GM18511 (cell line): ENCODE data around the gene SPPL2C.

Source experiments
- ATAC-seq: cut with Tn5 transposase; IDR thresholded peaks from one replicate; pipeline ENCODE4 v1.9.1; 2021; ENCODE audit warnings: mild to moderate bottlenecking, moderate library complexity; ENCODE audit not compliant: unreplicated experiment

The SPPL2C gene, protein sequence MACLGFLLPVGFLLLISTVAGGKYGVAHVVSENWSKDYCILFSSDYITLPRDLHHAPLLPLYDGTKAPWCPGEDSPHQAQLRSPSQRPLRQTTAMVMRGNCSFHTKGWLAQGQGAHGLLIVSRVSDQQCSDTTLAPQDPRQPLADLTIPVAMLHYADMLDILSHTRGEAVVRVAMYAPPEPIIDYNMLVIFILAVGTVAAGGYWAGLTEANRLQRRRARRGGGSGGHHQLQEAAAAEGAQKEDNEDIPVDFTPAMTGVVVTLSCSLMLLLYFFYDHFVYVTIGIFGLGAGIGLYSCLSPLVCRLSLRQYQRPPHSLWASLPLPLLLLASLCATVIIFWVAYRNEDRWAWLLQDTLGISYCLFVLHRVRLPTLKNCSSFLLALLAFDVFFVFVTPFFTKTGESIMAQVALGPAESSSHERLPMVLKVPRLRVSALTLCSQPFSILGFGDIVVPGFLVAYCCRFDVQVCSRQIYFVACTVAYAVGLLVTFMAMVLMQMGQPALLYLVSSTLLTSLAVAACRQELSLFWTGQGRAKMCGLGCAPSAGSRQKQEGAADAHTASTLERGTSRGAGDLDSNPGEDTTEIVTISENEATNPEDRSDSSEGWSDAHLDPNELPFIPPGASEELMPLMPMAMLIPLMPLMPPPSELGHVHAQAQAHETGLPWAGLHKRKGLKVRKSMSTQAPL

DNA sequence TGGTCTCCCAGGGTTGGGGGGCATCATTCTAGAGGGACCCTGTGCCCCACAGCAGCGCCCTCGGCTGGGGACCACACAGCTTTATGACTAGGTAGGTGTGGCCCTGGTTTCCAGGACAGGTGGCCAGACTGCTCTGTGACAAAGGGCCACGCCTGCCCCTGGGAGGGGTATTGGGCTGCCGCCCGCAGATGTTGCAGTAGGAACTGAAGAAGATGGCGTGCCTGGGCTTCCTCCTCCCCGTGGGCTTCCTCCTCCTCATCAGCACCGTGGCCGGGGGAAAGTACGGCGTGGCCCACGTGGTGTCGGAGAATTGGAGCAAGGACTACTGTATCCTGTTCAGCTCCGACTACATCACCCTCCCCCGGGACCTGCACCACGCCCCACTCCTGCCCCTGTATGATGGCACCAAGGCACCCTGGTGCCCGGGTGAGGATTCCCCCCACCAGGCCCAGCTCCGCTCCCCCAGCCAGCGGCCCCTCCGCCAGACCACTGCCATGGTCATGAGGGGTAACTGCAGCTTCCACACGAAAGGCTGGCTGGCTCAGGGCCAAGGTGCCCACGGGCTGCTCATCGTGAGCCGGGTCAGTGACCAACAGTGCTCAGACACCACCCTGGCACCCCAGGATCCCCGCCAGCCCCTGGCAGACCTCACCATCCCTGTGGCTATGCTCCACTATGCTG is at the start of gene SPPL2C:
Gene SPPL2C (plus strand): TSS at position 187 of the 681 bp plus-strand sequence. CDS start 26 bp downstream, at position 213.
- no peak for ATAC-seq

DNA sequence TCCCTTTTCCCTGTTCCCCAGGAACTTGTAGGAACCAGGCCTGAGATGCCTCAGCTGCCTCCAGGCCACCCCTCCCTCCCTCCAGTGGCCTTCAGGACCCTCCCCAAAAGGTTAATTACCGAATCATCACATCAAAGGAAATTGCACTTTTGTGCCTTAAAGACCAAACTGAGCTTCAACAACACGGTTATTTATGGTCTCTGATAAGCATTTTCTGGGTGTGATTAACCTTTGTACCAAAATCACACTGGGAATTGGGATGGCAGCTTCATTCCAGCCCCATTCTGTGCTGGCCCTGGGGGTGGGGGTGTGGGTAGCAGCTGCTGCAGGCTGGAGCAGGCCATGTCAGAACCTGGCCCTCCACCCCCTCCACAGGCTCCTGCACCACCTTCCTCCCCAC is 43.9 kb upstream of the SPPL2C start:
- ATAC-seq, result no peak

DNA sequence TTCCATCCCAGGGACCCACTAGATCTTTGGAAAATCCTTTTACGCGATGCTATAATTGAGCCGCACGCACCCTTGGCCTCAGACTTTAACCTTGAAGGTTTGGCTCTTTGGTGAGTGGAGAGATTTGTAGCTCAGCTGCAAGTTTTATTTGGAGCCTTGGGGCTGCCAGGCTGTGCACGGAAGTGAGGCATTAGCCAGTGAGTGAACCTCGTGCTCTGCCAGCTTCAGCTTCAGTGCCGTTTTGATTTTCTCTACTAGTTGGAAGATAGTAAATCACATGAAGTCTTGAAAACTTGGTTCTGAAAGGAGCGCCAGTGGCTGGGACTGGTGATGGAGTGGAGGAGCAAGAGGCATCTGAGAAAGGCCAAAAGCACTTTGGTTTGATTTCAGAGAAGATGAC is 43.3 kb upstream of the SPPL2C start:
- ATAC-seq, result no peak

DNA sequence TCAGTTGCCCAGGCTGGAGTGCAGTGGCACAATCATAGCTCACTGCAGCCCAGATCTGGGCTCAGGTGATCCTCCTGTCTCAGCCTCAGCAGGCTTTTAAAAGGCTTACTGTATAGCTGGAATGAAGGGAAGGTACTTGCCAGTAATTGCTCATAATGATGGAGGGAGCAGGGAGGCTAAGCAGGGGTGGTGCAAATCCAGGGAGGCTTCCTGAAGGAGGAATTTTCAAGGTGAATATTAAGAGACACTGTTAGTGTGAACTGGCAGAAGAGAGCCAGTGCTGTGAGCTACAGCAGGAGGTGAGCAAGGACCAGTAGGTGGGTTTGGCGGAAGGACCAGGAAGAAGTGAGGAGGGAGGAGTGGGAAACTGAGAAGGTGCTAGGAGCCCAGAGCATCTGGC is 35.8 kb upstream of the SPPL2C start:
- no peak for ATAC-seq

DNA sequence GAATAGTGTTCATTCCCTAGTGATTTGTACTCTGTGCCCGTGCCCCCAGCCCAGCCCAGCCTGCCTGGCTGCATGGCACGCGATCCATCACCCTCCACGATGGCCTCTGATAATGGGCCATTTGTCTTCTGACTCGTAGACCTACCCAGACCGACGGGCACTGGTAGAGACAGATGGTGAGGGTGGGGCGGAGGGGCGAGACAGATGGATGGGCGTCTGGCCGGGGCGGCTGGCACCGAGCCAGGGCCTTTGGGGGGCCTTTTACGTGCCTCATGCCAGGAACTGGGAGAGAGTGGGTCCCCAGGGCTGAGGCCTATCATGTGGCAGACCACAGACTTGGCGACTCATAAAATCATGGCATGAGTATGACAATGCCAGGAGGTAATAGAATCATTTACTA is 35.2 kb upstream of the SPPL2C start:
- no peak for ATAC-seq

DNA sequence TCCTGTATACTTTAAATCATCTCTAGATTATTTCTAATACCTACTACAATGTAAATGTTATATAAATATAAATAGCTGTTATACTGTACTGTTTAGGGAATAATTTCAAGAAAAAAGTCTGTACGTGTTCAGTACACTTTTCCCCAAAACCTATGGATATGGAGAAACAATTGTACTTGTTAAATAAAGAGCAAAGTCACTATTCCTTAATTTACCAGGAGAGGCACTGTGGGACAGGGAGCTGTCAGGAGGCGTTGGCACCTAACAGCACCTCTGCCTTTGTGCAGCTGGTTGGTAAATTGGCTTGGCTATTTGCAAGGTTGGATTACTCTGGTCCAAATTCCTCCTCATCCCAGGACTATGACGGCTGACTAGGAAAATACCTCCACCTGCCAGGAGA is 32.6 kb upstream of the SPPL2C start:
- ATAC-seq, result no peak

DNA sequence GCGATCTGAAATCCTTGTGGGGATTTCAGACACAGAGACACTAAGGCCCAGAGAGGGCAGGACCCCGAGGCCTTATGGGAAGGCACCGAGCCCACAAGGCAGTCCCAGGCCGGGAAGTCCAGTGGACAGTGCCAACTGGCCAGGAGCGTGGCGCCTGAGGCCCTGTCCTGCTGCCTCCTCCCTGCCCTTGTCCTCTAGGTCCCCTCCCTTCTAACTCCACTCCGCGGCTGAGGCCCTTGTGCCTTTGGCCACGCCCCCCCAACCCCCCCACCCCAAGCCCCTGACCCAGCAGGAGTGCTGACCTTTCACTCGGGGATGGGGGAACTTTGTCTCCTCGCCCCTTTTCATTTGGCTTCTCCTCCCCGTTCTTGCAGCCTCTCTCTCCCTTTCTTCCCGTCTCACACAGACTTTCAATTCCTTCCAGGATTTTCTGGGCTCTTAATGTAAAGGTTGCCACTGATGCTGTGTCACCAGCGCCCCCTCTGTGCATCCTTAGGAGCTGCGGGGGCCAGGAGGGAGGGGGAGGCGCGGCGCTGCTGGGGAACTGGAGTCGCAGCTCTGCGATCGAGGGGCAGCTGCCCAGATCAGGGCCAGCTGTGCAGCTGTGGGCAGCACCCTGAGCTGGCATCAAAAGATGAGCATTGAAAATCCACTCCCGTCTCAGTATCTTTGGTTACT is 31.5 kb upstream of the SPPL2C start:
- ATAC-seq, result no peak

DNA sequence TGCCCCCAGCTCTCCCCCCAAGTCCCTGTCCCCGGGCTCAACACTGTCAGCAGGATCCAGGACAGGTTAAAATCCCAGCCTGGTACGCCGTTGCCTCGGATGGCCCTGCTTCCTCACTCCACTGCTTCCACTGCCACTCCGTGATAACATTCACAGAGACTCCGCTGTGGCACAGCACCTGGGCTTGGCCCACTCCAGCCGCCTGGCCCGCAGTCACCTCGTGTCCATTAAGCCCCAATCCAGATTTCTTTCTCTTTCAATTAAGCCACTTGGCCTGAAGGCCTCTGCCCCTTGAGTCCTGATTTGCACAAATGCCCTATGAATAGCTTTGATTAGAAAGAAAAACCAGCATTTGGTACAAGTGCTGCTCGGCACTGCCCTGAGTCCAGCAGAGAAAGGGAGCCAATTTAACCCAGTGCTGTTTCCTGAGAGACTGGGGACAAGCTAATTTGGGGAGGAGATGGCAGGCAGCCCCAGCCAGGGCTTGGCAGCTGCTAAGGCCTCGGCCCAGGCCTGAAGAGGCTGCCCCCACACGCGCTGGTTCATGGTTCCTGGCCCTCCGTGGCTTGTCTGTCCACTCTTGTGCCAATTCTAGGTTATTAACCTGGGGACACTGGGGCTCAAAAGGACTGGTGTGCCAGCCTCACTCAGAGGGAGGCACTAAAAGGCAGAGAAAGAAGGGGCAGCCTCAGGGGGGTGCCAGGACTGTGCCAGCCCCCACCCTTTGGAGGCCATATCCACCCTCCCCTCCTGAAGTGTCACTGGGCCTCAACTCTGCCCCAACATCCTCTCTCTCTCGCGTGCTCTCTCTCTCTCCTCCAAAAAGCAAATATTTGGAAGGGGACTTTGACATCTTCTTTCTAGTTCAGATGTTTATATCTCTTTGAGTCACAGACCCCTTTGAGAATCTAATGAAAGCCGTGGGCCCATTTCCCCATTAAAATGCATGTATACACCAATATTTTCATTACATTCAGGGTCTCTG is 29.8 kb upstream of the SPPL2C start:
- ATAC-seq, result no peak

DNA sequence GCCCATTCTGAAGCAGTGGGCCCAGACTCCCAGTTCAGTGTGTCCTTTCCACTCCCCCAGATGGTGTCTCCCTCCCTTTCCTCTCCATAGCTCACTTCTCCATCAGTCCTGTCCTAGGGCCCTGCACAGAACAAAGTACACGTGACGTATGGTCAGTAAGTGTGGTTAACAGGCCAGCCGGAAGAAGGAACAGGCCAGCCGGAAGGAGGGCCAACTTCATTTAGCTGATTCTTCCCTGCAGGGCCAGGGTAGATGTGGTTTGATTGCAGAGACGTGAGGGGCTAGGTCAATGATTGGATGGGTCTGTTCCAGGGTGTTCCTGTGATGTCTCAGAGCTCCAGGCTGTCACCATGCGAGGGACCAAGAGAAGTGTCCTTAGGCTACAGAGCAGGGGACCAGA is 28.9 kb upstream of the SPPL2C start:
- no peak for ATAC-seq

DNA sequence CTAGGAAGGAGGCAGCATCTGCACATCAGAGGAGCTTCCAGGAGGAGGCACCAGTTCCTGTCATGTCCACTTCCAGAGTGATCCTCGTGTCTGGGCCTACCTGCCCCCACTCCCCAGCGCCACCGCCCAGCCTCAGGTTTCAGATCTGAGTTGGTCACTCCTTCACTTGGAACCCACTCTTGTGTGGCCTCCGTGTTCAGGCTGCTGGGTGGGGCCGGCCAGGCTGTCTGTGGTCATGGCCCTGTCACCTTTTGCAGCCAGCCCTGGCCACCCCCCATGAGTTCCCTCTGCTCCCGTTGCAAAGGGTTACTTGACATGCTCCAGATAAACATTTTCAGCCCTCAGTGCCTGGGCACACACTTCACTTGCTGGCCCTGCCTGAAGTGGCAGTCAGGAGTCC is 26.6 kb upstream of the SPPL2C start:
- ATAC-seq, result no peak

DNA sequence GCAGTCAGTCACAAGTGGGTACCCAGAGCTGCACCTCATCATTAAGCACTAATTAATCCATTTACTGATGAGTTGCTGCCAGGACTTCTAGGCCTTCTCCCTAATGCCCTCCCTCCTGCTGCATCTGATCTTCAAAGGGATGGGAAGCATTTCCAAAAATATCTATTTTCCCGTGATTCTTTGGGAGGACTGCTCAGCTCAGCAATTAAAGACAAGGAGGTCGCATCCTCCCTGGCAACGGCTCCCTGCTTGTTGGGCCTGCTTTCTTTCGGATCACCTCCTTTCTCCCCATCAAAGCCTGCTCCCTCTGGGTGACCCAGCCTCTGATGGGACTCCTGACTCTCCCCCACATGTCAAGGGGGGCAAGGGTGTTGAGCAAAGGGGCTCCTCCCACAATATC is 26.0 kb upstream of the SPPL2C start:
- ATAC-seq, result no peak

DNA sequence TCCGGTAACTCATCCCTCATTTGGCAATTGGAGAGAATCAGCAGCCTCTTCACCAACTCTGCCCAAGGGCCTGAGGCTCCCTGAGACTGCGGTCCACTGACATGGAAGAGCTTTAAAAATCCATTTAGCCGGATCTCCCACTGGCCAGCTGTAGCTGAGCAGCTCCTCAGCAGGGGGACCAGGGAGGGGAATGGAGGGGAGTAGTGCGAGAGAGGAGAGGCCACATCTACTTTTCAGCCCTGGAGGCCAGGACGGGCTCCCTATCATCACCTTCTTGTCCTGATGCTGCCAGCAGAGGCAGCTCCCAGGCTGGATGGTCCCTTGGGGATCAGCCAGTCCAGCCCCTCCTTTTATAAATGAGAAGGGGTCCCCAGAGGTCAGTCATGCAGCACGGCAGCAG is 25.0 kb upstream of the SPPL2C start:
- no peak for ATAC-seq

DNA sequence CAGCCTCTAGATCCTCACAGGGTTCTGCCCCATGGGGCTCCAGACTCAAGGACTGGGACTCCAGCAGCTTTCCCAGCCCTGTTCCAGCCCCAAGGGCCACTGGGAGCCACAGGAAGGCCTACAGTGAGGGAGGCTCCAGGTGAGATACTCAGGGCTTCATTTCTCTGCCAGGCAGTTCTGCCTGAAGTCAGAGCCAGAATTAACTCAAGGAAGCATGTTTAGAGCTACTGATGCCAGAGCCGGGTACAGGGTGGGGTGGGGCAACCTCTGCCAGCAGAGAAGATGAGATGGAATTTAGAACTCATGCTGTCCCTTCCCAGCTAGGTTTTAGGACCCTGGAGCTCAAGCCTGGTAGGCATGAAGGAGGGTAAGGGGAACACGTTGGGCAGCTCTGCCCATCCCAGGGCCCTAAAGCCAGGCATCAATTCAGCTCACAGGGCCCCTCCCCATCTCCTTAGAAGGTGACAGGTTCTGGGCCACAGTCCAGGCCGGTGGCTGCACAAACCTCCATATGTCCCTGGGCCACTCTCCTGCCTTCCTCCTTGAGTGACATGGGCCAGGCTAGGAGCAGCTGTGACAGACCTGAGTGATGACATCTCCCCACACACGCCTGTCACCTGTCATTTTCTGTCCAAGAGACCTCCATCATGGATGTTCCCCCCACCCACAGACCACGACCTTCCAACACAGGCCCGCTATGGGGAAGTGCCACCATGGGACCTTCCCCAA is 24.5 kb upstream of the SPPL2C start:
- ATAC-seq, result no peak

DNA sequence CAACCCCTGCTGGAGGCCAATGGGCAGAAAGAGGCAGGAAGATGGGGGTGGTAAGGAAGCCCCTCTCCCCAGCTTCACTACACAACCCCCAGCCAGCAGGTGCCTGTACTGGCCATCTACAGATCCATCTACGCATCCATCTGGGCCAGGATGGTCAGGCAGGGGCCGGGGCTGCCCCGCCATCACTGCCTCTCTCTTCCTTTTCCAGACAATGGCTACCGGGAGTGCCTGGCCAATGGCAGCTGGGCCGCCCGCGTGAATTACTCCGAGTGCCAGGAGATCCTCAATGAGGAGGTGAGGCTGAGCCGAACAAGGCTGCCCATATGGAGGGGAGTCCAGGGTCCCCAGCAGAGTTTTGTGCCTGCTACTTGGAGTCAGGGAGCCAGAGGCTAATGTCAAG is 23.5 kb upstream of the SPPL2C start:
- ATAC-seq, result no peak

DNA sequence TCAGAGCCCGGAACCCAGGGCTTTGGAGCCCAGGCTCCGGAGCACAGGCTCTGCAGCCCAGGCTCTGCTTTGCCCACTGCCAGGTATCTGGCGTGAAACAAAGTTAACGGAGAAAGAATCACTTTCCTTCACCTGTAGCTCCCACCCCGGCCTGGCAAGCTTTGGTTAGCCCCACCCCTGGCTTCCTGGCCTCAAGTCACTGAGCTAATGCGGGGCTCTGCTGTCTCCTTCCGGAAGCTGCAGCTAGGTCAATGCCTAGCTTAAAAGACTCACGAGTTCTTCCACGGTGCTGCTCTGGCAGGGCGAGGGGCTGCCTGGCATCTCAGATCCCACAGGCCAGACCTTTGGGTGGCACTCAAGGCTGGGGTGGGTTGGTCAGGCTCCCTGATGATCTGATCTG is 21.1 kb upstream of the SPPL2C start:
- no peak for ATAC-seq

DNA sequence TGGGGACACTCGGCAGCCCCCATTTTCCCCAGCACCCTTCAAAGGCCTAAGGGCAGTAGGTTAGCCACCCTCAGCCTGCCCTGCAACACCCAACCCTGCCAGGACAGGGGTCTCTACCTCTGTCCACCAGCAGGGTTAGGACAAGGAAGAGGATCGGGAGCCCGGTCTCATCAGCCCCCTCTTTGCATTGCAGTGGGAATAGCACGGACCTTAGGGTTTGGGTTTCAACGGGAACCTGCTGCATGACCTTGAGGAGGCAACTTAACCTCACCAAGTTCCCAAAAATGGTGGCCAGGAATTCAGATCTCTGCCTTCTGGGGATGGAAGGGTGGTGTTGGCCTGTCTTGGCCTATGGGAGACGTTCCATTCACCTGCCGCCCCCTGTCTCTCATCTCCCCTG is 20.2 kb upstream of the SPPL2C start:
- no peak for ATAC-seq

DNA sequence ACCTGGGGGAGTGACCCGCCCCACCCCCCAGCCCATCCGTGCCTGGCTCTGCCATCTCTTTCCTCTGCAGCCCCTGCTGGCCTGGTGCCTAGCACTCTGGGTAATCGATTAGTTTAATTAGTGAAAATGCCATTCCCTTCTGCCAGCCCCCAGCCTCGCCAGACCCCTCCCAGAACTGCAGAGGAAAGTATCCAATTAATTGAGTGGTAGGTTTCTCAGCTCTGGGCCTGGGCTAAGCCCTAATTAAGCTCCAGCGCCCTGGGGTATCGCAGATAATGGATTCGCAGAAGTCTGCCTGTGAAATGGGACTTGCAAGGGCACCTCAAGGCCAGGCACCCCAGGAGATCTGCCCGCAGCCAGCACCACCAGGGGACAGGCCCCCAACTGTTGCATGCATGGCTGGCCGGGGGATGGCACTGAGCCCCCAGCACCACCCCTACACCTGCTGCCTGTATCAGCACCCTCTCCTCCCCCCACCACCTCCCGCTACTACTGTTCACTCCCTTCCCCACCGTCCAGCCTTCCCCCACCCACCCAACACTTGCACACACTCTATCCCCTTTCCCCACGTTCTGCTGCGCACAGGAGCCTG is 19.7 kb upstream of the SPPL2C start:
- no peak for ATAC-seq

DNA sequence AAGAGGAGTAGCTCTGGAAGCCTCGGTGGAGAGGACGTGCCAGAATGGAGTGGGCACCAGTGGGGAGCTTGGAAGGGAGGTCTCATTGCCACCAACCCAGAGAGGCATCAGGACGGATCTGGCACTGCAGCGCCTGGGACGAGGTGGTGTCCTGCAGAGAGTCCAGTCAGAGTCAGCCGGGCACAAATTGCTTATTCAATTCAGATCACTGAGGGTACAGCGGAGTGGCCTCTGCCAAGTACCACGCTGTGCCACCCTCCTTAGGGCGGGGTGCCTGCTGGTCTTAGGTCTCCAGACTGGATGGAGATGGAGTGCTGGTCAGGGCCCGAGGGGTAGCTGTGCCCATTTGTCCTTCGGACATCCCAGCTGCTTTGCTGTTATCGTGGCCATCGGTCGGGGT is 18.9 kb upstream of the SPPL2C start:
- ATAC-seq, result no peak

DNA sequence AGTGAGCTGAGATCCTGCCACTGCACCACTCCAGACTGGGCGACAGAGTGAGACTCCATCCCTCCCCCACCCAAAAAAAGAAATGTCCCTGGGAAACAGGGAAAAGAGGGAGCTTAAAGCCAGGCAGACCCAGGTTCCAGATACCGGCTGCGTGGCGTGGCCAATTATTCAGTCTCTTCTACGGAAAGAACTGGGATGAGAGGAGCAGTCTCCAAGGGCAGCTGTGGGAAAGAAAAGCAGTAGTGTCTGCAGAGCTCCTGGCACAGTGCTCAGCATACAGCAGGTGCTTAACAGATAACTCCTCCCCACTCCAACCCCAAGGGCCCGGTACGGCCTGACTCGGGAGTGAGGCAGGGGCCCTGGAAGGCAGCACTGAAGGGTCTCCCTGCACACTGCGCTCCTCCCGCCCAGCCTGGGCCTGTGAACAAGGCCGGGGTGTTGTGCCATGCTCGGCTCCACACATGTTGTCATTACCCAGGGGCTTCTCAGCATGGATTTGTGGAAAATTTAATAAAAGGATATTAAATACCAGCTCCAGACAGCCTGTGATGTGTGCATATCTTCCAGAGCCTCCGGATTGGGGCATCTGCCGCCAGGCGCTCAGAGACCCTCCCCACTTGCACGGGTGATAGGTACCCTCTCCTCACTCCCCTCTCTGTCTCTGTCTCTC is 17.6 kb upstream of the SPPL2C start:
- ATAC-seq, result no peak
